Tibial nerve (tissue), 3 donors: Measurements from ENCODE around the gene USP47.

Experiments used
- CTCF ChIP-seq, 5 experiments: fragments of 200-600 bp in 3 of 5; fragments of 450-650 bp in 2 of 5; sonication (generic) in 3 of 5; IDR thresholded peaks; one replicate each; pipeline ENCODE4 v1.5.1; 2016 to 2019; ENCODE audit warnings: antibody characterized with exemption in 5 of 5, mild to moderate bottlenecking in 3 of 5, moderate library complexity in 2 of 5
- POLR2A ChIP-seq, 2 donors: fragments of 450-650 bp; IDR thresholded peaks; one replicate each; pipeline ENCODE4 v1.6.1; 2017; ENCODE audit warnings: antibody characterized with exemption in 2 of 2, mild to moderate bottlenecking in 2 of 2, moderate library complexity in 2 of 2

DNA sequence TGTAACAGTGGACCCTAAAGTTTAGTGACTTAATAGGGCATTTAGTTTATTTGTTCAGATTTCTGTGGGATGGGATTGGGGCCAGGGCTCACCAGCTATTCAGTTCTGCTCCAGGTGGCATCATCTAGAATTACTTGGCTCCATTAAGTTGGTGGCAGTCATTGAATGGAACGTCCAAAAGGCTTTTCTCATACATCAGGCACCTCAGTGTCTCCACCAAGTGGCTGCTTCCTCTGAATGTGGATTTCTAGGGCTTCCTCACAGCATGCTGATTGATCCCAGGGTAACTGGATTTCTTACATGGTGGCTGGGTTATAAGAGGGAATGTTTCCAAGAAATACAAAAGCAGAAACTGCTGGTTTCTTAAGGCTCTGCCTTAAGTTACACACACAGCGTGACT lies 34.7 kb downstream of the USP47 start:
- TF ChIP-seq CTCF (IDR thresholded peaks at IDR 0.05) (no peak), POLR2A (IDR thresholded peaks at IDR 0.05) (no peak)
